IMR-90 (cell line): ENCODE results near the gene RPL14. TPM values are rescaled to one million over a fixed set of nuclear protein-coding genes. Genes with fewer than 3 reads are reported as not detected.

ENCODE experiments used
- ATAC-seq: fragments of 200-7000 bp; cut with Tn5 transposase; 2 replicates; pipeline ENCODE4 v1.9.1; 2020; ENCODE audit warnings: low read depth, mild to moderate bottlenecking, moderate library complexity
- Bru-seq: library from RNA; stranded (reverse); fragments of 400-500 nt; gene quantifications from one replicate; lab custom pipeline; 2021; lab: Mats Ljungman, UMichigan
- BruChase-seq, 2 experiments: library from RNA; stranded (reverse); fragments of 400-500 nt; gene quantifications; one replicate each; lab custom pipeline; 2021; lab: Mats Ljungman, UMichigan
- BruUV-seq: library from RNA; stranded (reverse); fragments of 400-500 nt; replicated peaks from 2 replicates; lab custom pipeline; 2021; lab: Mats Ljungman, UMichigan
- CTCF ChIA-PET: fragments of 300-600 bp; formaldehyde crosslinking; extraction: SDS; loops from one replicate; lab custom pipeline; 2021; ENCODE audit warnings: antibody characterized with exemption; lab: Yijun Ruan, JAX
- POLR2A ChIA-PET: fragments of 300-600 bp; sonication (Branson Sonifier 250); formaldehyde crosslinking; loops from one replicate; lab custom pipeline; 2022; ENCODE audit warnings: antibody characterized with exemption; ENCODE audit not compliant: unreplicated experiment; lab: Charles Lee
- DNase-seq: peaks from one replicate; pipeline ENCODE4 v3.0.0; 2013
- H2AFZ ChIP-seq: replicated peaks from 2 replicates; pipeline ENCODE3; 2013; ENCODE audit warnings: low read length, mild to moderate bottlenecking; ENCODE audit not compliant: poor library complexity
- H2AK5ac ChIP-seq: 2 replicates; pipeline ENCODE4 v1.6.1; 2013; ENCODE audit warnings: low read depth, low read length, inconsistent platforms
- H2AK9ac ChIP-seq: replicated peaks from 2 replicates; pipeline ENCODE3; 2013; ENCODE audit warnings: mild to moderate bottlenecking, low read depth, low read length, moderate library complexity; ENCODE audit not compliant: poor library complexity
- H2BK120ac ChIP-seq: 2 replicates; pipeline ENCODE4 v1.6.1; 2013; ENCODE audit warnings: low read depth, low read length, inconsistent platforms
- H2BK15ac ChIP-seq: 3 replicates; pipeline ENCODE4 v1.6.1; 2013; ENCODE audit warnings: low read depth, low read length, inconsistent platforms
- H2BK20ac ChIP-seq: 2 replicates; pipeline ENCODE4 v1.6.1; 2013; ENCODE audit warnings: low read depth, mild to moderate bottlenecking, inconsistent platforms, low read length, moderate library complexity
- H2BK5ac ChIP-seq: 2 replicates; pipeline ENCODE4 v1.6.1; 2013; ENCODE audit warnings: mild to moderate bottlenecking, low read depth, low read length, inconsistent platforms; ENCODE audit not compliant: poor library complexity, severe bottlenecking
- H3K14ac ChIP-seq: replicated peaks from 2 replicates; pipeline ENCODE4 v1.6.1; 2013; ENCODE audit warnings: low read depth, low read length, inconsistent platforms
- H3K18ac ChIP-seq: 2 replicates; pipeline ENCODE4 v1.6.1; 2013; ENCODE audit warnings: low read depth, low read length, control low read depth
- H3K23ac ChIP-seq: 2 replicates; pipeline ENCODE4 v1.6.1; 2013; ENCODE audit warnings: low read depth, low read length, inconsistent platforms
- H3K27ac ChIP-seq: 2 replicates; pipeline ENCODE4 v1.5.1; 2013; ENCODE audit warnings: mild to moderate bottlenecking, control low read depth, low read length; ENCODE audit not compliant: insufficient read depth
- H3K27me3 ChIP-seq: 2 replicates; pipeline ENCODE4 v1.6.1; 2013; ENCODE audit warnings: low read length; ENCODE audit not compliant: control insufficient read depth, insufficient read depth
- H3K36me3 ChIP-seq: 2 replicates; pipeline ENCODE4 v1.6.1; 2013; ENCODE audit warnings: low read length, mixed read lengths; ENCODE audit not compliant: control insufficient read depth, insufficient read depth
- H3K4ac ChIP-seq: 2 replicates; pipeline ENCODE4 v1.6.1; 2013; ENCODE audit warnings: low read depth, low read length, inconsistent platforms
- H3K4me1 ChIP-seq: 2 replicates; pipeline ENCODE4 v1.6.1; 2013; ENCODE audit warnings: low read length, mixed read lengths; ENCODE audit not compliant: control insufficient read depth, insufficient read depth
- H3K4me2 ChIP-seq: 2 replicates; pipeline ENCODE4 v1.6.1; 2013; ENCODE audit warnings: low read depth, mild to moderate bottlenecking, control low read depth, low read length, moderate library complexity
- H3K4me3 ChIP-seq: 2 replicates; pipeline ENCODE4 v1.5.1; 2013; ENCODE audit warnings: low read depth, mild to moderate bottlenecking, control low read depth, low read length, moderate library complexity; ENCODE audit not compliant: insufficient read depth
- H3K56ac ChIP-seq: 2 replicates; pipeline ENCODE4 v1.6.1; 2013; ENCODE audit warnings: low read length, inconsistent platforms; ENCODE audit not compliant: insufficient read depth; ENCODE audit errors: extremely low read depth
- H3K79me1 ChIP-seq, 2 experiments: 2 replicates each; pipeline ENCODE4 v1.6.1; 2013; ENCODE audit warnings: low read length in 2 of 2, inconsistent platforms in 1 of 2, low read depth in 1 of 2
- H3K9ac ChIP-seq: 2 replicates; pipeline ENCODE4 v1.6.1; 2013; ENCODE audit warnings: low read depth, low read length, control low read depth
- H3K9me1 ChIP-seq: 2 replicates; pipeline ENCODE4 v1.6.1; 2013; ENCODE audit warnings: low read length, inconsistent platforms; ENCODE audit not compliant: insufficient read depth
- H3K9me3 ChIP-seq: 2 replicates; pipeline ENCODE4 v1.6.1; 2013; ENCODE audit warnings: low read length; ENCODE audit not compliant: control insufficient read depth, insufficient read depth
- H4K20me1 ChIP-seq: 2 replicates; pipeline ENCODE4 v1.6.1; 2013; ENCODE audit warnings: low read length, inconsistent platforms; ENCODE audit not compliant: insufficient read depth
- H4K5ac ChIP-seq: 2 replicates; pipeline ENCODE4 v1.6.1; 2013; ENCODE audit warnings: mild to moderate bottlenecking, low read depth, low read length, control low read depth
- H4K8ac ChIP-seq, 2 experiments: 2 replicates each; pipeline ENCODE4 v1.6.1; 2013; ENCODE audit warnings: low read depth in 2 of 2, low read length in 2 of 2, control low read depth in 1 of 2, inconsistent platforms in 1 of 2
- H4K91ac ChIP-seq: 2 replicates; pipeline ENCODE4 v1.6.1; 2013; ENCODE audit warnings: low read depth, low read length, inconsistent platforms; ENCODE audit not compliant: insufficient read depth
- BHLHE40 ChIP-seq: fragments of 150-350 bp; IDR thresholded peaks from 2 replicates; pipeline ENCODE4 v1.6.1; 2016; ENCODE audit warnings: mild to moderate bottlenecking, low read depth, low read length
- CEBPB ChIP-seq: IDR thresholded peaks from 2 replicates; pipeline ENCODE4 v1.6.1; 2012; ENCODE audit warnings: low read depth, low read length, improper control_type of control experiment
- CHD1 ChIP-seq: IDR thresholded peaks from 2 replicates; pipeline ENCODE4 v1.6.1; 2012; ENCODE audit warnings: low read depth, low read length, improper control_type of control experiment
- MAFK ChIP-seq: IDR thresholded peaks from 2 replicates; pipeline ENCODE4 v1.6.1; 2012; ENCODE audit warnings: low read depth, low read length, improper control_type of control experiment
- MAZ ChIP-seq: IDR thresholded peaks from 2 replicates; pipeline ENCODE4 v1.6.1; 2012; ENCODE audit warnings: low read depth, mild to moderate bottlenecking, low read length, improper control_type of control experiment, moderate library complexity, borderline replicate concordance
- MXI1 ChIP-seq: IDR thresholded peaks from 2 replicates; pipeline ENCODE4 v1.6.1; 2012; ENCODE audit warnings: low read depth, mild to moderate bottlenecking, low read length, moderate library complexity, borderline replicate concordance
- POLR2A ChIP-seq: IDR thresholded peaks from 2 replicates; pipeline ENCODE4 v1.6.1; 2012; ENCODE audit warnings: mild to moderate bottlenecking, low read depth, low read length
- RCOR1 ChIP-seq: IDR thresholded peaks from 2 replicates; pipeline ENCODE4 v1.6.1; 2012; ENCODE audit warnings: mild to moderate bottlenecking, low read length, improper control_type of control experiment; ENCODE audit not compliant: insufficient replicate concordance
- RFX5 ChIP-seq: IDR thresholded peaks from 2 replicates; pipeline ENCODE4 v1.8.0; 2012; ENCODE audit warnings: low read depth, mild to moderate bottlenecking, low read length, moderate library complexity
- SMC3 ChIP-seq: fragments of 150-350 bp; IDR thresholded peaks from 2 replicates; pipeline ENCODE4 v1.6.1; 2016; ENCODE audit warnings: low read depth, mild to moderate bottlenecking, antibody characterized with exemption, low read length, moderate library complexity
- WGBS, 2 experiments: methylation state at CpG; one replicate each; pipeline versions ENCODE4 v1.1.5 to v1.1.7; 2013; ENCODE audit warnings: missing lambda C conversion rate in 2 of 2; ENCODE audit not compliant: insufficient read length in 1 of 2; ENCODE audit errors: extremely low coverage in 2 of 2; 5-methylcytosine and 5-hydroxymethylcytosine counted together
- dilution Hi-C: fragments of 300-500 bp; cut with HindIII; formaldehyde crosslinking; loops from one replicate; pipeline ENCODE4 v1.14.3; 2018; ENCODE audit warnings: low sequenced_read_pairs; ENCODE audit not compliant: unreplicated experiment
- in situ Hi-C: fragments of 300-500 bp; cut with MboI; formaldehyde crosslinking; loops from 3 replicates; pipeline ENCODE4 v1.14.3; 2019; ENCODE audit warnings: low sequenced_read_pairs, inconsistent platforms, mixed read lengths
- intact Hi-C: fragments of 100-400 bp; cut with micrococcal nuclease; formaldehyde crosslinking; loops from 2 replicates; pipeline ENCODE4 v1.10.0; 2022
- long read RNA-seq: library from polyadenylated mRNA; unstranded; transcript quantifications from one replicate; pipeline ENCODE4 v2.0.0, GENCODE V29; 2021; ENCODE audit not compliant: unreplicated experiment
- polyA plus RNA-seq, 3 experiments: library from polyadenylated mRNA; depleted of rRNA; stranded (reverse); fragments of >200 nt; gene quantifications; 2 replicates each; pipeline ENCODE4 v1.2.3, GENCODE V29; 2012; ENCODE audit warnings: low replicate concordance in 1 of 3
- total RNA-seq: library from RNA; depleted of rRNA; stranded (reverse); fragments of >200 nt; gene quantifications from 2 replicates; pipeline ENCODE4 v1.2.3, GENCODE V29; 2012; rRNA removed
- TF ChIP-seq, protein P1 (sequence below): fragments of 150-350 bp; IDR thresholded peaks from 2 replicates; pipeline ENCODE4 v1.6.1; 2016; ENCODE audit warnings: low read depth, mild to moderate bottlenecking, low read length, moderate library complexity, borderline replicate concordance
- TF ChIP-seq, protein P2 (sequence below): fragments of 150-350 bp; IDR thresholded peaks from 2 replicates; pipeline ENCODE4 v1.6.1; 2017; ENCODE audit warnings: mild to moderate bottlenecking, antibody characterized with exemption, low read length, low read depth

Gene RPL14
- total RNA-seq (142 and 185 TPM in 2 replicates), polyA plus RNA-seq (2012; rRNA removed) (461 and 492 TPM in 2 replicates), Bru-seq, nascent RNA (percentile 95 among the genes with signal in this experiment), BruChase-seq, experiment 1, labeled RNA remaining after a 6-hour chase (percentile 99 among the genes with signal in this experiment), BruChase-seq, experiment 2, labeled RNA remaining after a 2-hour chase (percentile 96 among the genes with signal in this experiment)
- polyA plus RNA-seq (2012; cell fraction: cytosol; rRNA removed): 116 and 189 TPM in 2 replicates
- polyA plus RNA-seq (2012; cell fraction: nucleus; rRNA removed; ENCODE audit: low replicate concordance): 44.3 and 165 TPM in 2 replicates
- long read RNA-seq, full-length matches to known transcripts: 183 of 187 reads
- long read RNA-seq, partial matches to known transcripts: 0 of 187 reads
- long read RNA-seq, other reads (novel, unspliced or antisense): 4 of 187 reads

- Histone ChIP-seq H3K18ac (peak within 1 kb of the TSS; percentile 67; the same call in 1 of the 2 replicates), H3K9me1 (no peaks in the 10 kb centered on the region; the same call in 1 of the 2 replicates), H2BK120ac (no peak within 1 kb of the TSS), H4K91ac (peak within 1 kb of the TSS; percentile 35), H3K14ac (peak within 1 kb of the TSS; percentile 96), H4K8ac (peak within 1 kb of the TSS; percentile 80 to 100), H3K79me1 (peaks cover 14 to 32% of the 10 kb centered on the region in 2 experiments), H4K20me1 (peaks cover 24% of the 10 kb centered on the region), H3K4ac (peak within 1 kb of the TSS; percentile 75), H3K27ac (peak within 1 kb of the TSS; percentile 85), H3K4me2 (peak within 1 kb of the TSS; percentile 99), H3K36me3 (peaks cover 23% of the 10 kb centered on the region), H2BK15ac (no peak within 1 kb of the TSS), H2BK5ac (peak within 1 kb of the TSS; percentile 69), H2AFZ (peak within 1 kb of the TSS; percentile 91), H3K4me1 (no peaks in the 10 kb centered on the region), H3K9me3 (no peaks in the 10 kb centered on the region), H2BK20ac (no peak within 1 kb of the TSS), H3K56ac (peak within 1 kb of the TSS; percentile 96), H2AK9ac (peak within 1 kb of the TSS; percentile 57), H3K23ac (peak within 1 kb of the TSS; percentile 82; the same call in 1 of the 2 replicates), H3K4me3 (peak within 1 kb of the TSS; percentile 97), H2AK5ac (peak within 1 kb of the TSS; percentile 76), H3K27me3 (no peaks in the 10 kb centered on the region), H3K9ac (peak within 1 kb of the TSS; percentile 97), H4K5ac (peak within 1 kb of the TSS; percentile 88)
- POLR2A ChIA-PET: interaction anchor here (0.5 kb wide), 1 partner anchor 15 kb away, joined by 3 read pairs; no protein-coding TSS in a partner anchor
- peak; percentile 87 for ATAC-seq
- WGBS, 2 experiments: 0% methylated on average over 17 of the region's 79 CpGs; no CpG with 5 or more reads in 1 of the 2 experiments
- intact Hi-C loops: no loop called here
- dilution Hi-C loops: no loop called here
- in situ Hi-C loops: no loop called here
- DNase-seq: peak; percentile 96
- no TSS peak for BruUV-seq
- CTCF ChIA-PET: no interaction called here
- TF ChIP-seq CHD1 (no peak; the same call in 1 of the 2 replicates), SMC3 (no peak), MAFK (no peak), MXI1 (peak; percentile 97), BHLHE40 (peak; percentile 67; the same call in 1 of the 2 replicates), RCOR1 (no peak), RFX5 (no peak), MAZ (no peak), CEBPB (no peak), POLR2A (peak; percentile 97)
- TF ChIP-seq, protein P1, sequence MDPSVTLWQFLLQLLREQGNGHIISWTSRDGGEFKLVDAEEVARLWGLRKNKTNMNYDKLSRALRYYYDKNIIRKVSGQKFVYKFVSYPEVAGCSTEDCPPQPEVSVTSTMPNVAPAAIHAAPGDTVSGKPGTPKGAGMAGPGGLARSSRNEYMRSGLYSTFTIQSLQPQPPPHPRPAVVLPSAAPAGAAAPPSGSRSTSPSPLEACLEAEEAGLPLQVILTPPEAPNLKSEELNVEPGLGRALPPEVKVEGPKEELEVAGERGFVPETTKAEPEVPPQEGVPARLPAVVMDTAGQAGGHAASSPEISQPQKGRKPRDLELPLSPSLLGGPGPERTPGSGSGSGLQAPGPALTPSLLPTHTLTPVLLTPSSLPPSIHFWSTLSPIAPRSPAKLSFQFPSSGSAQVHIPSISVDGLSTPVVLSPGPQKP: no peak
- TF ChIP-seq, protein P2, sequence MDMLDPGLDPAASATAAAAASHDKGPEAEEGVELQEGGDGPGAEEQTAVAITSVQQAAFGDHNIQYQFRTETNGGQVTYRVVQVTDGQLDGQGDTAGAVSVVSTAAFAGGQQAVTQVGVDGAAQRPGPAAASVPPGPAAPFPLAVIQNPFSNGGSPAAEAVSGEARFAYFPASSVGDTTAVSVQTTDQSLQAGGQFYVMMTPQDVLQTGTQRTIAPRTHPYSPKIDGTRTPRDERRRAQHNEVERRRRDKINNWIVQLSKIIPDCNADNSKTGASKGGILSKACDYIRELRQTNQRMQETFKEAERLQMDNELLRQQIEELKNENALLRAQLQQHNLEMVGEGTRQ: peak; percentile 50; the same call in 1 of the 2 replicates
These were observed at the start of gene RPL14 for GRCh38 chr3:40456940-40457823. Gene RPL14 (plus strand): TSS chr3:40457339. CDS start chr3:40457472, 133 bp downstream.
